ENCODE measurements around the gene PIAS2.
A peak's percentile ranks its signal among the peaks of the same experiment; 100 is the strongest.

DNA sequence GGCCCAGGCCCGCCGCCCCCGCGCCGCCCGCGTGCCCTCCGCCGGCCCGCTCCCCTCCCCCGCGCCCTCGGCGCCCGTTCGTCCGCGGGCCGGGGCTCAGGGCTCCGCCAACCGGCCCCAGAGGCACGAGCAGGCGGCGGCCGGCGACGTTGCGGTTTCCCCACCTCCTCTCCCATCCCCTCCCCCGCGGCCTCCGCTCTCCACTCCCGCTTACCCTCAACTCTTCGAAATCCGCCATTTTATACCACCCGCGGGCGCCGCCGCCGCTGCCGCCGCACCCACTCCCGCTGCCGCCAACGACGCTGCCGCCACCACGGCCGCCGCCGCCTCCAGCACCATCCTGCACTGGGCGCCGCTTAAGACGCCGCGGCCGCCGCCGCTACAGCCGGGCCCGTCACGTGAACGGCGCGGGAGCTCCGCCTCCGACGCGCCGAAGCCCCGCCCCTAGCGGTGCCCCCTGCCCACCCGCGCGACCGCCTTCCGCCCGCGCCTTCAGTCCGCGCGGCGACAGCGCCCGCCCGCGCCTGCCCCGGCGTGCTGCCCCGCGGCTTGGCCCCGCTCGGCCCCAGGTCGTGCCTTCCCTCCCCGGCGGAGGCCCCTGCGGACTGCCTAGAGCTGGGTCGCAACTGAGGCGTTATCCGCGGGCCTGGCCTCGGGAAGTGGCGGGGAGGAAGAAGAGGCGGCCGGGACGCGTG is at the start of gene PIAS2, which contains the start of gene KATNAL2:
- TF ChIP-seq, protein P1, sequence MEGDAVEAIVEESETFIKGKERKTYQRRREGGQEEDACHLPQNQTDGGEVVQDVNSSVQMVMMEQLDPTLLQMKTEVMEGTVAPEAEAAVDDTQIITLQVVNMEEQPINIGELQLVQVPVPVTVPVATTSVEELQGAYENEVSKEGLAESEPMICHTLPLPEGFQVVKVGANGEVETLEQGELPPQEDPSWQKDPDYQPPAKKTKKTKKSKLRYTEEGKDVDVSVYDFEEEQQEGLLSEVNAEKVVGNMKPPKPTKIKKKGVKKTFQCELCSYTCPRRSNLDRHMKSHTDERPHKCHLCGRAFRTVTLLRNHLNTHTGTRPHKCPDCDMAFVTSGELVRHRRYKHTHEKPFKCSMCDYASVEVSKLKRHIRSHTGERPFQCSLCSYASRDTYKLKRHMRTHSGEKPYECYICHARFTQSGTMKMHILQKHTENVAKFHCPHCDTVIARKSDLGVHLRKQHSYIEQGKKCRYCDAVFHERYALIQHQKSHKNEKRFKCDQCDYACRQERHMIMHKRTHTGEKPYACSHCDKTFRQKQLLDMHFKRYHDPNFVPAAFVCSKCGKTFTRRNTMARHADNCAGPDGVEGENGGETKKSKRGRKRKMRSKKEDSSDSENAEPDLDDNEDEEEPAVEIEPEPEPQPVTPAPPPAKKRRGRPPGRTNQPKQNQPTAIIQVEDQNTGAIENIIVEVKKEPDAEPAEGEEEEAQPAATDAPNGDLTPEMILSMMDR (IDR thresholded peaks at IDR 0.05): peak in 2 of 6 experiments; percentile 1 to 24
- peak; percentile 62 to 83 for TF ChIP-seq POLR2A (IDR thresholded peaks at IDR 0.05)

Data from Peyer's patch (tissue), 4 donors.